ENCODE measurements around the gene CETN1. TPM values are rescaled to one million over a fixed set of nuclear protein-coding genes. Genes with fewer than 3 reads are reported as not detected.

The CETN1 gene
- total and polyA plus RNA-seq, 7 donors: not detected

DNA sequence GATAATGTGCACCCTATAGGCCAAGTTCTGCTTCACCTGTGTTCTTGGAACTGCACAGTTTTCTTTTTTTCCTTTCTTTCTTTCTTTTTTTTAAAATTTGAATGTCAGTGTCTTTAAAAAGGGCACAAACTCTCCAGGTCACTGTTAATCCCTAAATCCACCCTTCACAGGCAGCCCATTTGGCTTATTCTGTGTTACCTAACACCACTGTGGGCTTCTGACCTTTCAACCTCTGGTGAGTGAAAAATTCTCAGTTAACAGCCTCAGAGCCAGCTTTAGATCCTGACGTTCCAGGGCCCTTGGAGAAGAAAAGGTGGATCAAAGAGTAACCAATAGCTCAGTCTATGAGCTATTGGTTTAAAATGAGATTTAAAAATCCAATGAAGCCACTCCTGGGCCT is 6.8 kb upstream of the CETN1 start:
- Histone ChIP-seq H3K4me1 (peaks cover 0 to 6% (median 0%) of the 10 kb centered on the region in 4 donors), H3K27me3 (no peaks in the 10 kb centered on the region), H3K36me3 (no peaks in the 10 kb centered on the region), H3K9me3 (no peaks in the 10 kb centered on the region), H3K4me3 (no peak overlapping the region), H3K27ac (no peak overlapping the region)
- TF ChIP-seq POLR2AphosphoS5 (IDR thresholded peaks at IDR 0.05) (no peak), POLR2A (IDR thresholded peaks at IDR 0.05) (no peak), EP300 (IDR thresholded peaks at IDR 0.05) (no peak)
- TF ChIP-seq, protein P1, sequence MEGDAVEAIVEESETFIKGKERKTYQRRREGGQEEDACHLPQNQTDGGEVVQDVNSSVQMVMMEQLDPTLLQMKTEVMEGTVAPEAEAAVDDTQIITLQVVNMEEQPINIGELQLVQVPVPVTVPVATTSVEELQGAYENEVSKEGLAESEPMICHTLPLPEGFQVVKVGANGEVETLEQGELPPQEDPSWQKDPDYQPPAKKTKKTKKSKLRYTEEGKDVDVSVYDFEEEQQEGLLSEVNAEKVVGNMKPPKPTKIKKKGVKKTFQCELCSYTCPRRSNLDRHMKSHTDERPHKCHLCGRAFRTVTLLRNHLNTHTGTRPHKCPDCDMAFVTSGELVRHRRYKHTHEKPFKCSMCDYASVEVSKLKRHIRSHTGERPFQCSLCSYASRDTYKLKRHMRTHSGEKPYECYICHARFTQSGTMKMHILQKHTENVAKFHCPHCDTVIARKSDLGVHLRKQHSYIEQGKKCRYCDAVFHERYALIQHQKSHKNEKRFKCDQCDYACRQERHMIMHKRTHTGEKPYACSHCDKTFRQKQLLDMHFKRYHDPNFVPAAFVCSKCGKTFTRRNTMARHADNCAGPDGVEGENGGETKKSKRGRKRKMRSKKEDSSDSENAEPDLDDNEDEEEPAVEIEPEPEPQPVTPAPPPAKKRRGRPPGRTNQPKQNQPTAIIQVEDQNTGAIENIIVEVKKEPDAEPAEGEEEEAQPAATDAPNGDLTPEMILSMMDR (IDR thresholded peaks at IDR 0.05): no peak
- DNase-seq: no peak
- intact Hi-C loops (cut with DNase I): no loop called here
- WGBS, 2 donors: 47 to 73% methylated on average over 1 of the region's 1 CpG

DNA sequence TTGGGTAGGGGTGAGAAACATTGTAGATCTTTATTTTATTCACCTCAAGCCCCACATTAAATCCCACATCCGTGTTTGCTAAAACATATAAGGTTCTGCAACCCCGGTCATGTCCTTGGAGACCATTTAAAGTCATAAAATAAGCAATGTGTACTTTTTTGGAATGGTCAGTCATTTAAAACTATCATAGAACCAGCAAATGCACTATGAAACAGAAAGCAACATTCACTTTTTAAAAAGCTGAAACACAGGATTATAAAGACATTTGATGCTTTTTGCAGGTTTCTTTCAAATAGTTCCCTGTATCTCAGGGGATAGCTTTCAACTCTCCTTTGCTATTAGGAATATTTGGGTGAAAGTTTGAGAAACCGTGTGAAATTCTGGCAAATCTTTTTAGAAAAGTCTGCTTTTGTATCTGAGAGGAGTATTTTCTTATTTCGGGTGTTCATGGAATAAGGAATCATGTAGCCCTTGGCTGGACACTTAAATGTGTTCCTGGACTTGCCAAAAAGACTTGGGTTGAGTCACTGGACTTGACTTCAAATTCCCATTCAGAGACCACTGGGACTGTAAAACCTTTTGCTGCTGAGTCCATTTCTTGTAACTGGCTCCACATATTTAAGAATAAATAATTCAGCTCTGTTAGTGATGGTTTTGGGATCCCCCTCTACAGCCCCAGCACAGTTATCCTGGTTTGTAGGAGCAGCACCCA is 5.9 kb upstream of the CETN1 start:
- no peak overlapping the region for H3K27ac ChIP-seq
- no peak for TF ChIP-seq EP300 (IDR thresholded peaks at IDR 0.05)
- no peak for TF ChIP-seq POLR2AphosphoS5 (IDR thresholded peaks at IDR 0.05)
- no peak for TF ChIP-seq POLR2A (IDR thresholded peaks at IDR 0.05)
- TF ChIP-seq, protein P1 (IDR thresholded peaks at IDR 0.05): no peak
- no peak overlapping the region for H3K4me3 ChIP-seq
- no peak for DNase-seq
- no peaks in the 10 kb centered on the region for H3K27me3 ChIP-seq
- intact Hi-C loops (cut with DNase I): no loop called here
- no peaks in the 10 kb centered on the region for H3K36me3 ChIP-seq
- WGBS, 2 donors: 55 to 76% methylated on average over 4 of the region's 4 CpGs
- H3K9me3 ChIP-seq: no peaks in the 10 kb centered on the region
- peaks cover 0 to 6% (median 0%) of the 10 kb centered on the region in 4 donors for H3K4me1 ChIP-seq

- H3K27ac ChIP-seq: no peak overlapping the region
- no peaks in the 10 kb centered on the region for H3K9me3 ChIP-seq
- 47 to 64% methylated on average over 5 of the region's 5 CpGs for whole genome bisulfite sequencing, 2 donors
- TF ChIP-seq, protein P1 (IDR thresholded peaks at IDR 0.05): no peak
- TF ChIP-seq EP300 (IDR thresholded peaks at IDR 0.05) (no peak), POLR2AphosphoS5 (IDR thresholded peaks at IDR 0.05) (no peak), POLR2A (IDR thresholded peaks at IDR 0.05) (no peak)
- no peak for DNase-seq
- intact Hi-C loops (cut with DNase I): no loop called here
- H3K27me3 ChIP-seq: no peaks in the 10 kb centered on the region
- no peak overlapping the region for H3K4me3 ChIP-seq
- H3K36me3 ChIP-seq: no peaks in the 10 kb centered on the region
- peaks cover 0 to 6% (median 0%) of the 10 kb centered on the region in 4 donors for H3K4me1 ChIP-seq
These were observed 5.1 kb upstream of the CETN1 start for GRCh38 chr18:574865-575645.

DNA sequence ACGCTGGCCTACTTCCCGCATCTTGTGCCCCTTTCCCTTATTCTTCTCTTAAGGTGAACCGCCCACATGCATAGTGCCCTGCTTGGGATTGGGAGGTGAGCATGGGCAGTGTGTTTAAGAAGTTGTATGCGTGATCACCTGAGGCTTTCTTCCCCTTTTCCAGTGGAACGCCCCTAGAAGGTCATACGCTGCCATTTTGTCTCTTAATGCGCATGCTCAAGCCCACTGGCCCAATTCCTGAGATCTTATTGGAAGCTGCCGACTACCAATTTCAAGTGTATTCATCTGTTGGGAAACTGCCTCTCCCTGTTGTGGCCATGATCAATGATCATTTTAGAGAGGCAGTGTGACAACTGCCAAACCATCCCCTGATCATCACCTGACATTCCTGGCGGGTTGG is 3.3 kb upstream of the CETN1 start:
- TF ChIP-seq POLR2AphosphoS5 (IDR thresholded peaks at IDR 0.05): no peak
- TF ChIP-seq EP300 (IDR thresholded peaks at IDR 0.05): no peak
- no peak for TF ChIP-seq POLR2A (IDR thresholded peaks at IDR 0.05)
- TF ChIP-seq, protein P1 (IDR thresholded peaks at IDR 0.05): no peak
- Histone ChIP-seq H3K9me3 (no peaks in the 10 kb centered on the region), H3K4me3 (no peak overlapping the region), H3K27ac (no peak overlapping the region), H3K36me3 (no peaks in the 10 kb centered on the region), H3K4me1 (peaks cover 0 to 10% (median 2%) of the 10 kb centered on the region in 4 donors), H3K27me3 (no peaks in the 10 kb centered on the region)
- WGBS, 2 donors: 93 to 95% methylated on average over 9 of the region's 9 CpGs
- intact Hi-C loops (cut with DNase I): no loop called here
- no peak for DNase-seq
